ENCODE results near the gene FOXO6.

The FOXO6 gene

GRCh38 chr1:41383094-41383852 is 22.0 kb downstream of the FOXO6 start:
- peak in 1 of 2 experiments; percentile 24 for DNase-seq (ENCODE audit: low read depth in 2 of 2)

DNA sequence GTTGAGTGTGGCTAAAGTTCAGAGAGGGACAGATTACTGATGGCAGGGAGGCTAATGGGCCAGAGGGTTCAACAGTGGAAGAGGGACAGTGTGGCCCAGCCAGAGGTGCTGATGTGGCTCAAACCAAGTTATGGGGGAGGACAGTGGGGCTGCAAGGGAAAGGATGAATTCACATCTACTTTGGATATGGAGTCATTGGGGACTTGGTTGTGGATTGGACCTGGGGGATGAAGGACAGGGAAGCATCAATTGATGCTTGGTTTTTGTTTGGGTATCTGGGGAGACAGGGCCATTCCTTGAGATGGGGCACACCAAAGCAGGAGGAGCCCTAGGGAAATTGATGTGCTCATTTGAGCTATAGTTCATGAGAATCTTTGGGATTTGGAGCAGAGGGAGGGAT is 23.3 kb downstream of the FOXO6 start:
- DNase-seq (ENCODE audit: low read depth in 2 of 2): no peak

DNA sequence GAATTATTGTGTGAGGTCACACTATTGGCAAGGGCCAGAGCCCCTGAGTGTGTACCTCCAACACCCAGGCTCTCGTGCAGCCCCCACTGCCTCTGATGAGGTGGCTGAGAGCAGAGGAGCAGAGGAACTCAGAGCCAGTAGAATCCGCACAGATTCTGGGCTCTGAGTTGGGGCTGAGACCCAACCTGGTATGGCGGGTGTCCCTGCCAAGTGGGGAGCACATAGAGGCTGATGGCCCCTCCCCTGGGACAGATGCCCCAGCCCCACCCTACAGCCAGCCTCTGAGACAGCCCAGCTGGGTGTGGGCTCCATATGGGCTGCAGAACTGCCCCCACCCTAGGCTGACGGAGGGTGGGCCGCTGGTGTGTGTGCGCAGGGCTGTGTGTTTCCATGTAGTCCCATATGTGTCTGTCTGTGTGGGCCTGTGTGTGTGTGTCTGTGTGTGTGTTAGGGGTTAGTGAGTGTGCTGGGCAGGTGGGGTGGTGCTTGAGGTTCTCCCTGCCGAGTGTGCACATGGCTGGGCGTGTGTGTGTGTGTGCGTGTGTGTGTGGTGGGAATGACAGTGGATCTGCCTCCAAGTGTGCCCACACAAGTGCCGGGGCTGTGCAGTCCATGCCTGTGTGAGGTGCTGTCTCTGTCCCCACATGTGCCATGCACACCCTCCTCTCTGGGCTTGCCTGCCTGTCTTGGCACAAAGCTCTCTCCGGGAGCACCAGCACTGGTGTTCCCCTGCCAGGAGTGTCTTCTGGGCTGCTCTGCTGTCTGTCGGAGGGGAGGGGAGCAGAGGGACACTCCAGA is 24.4 kb downstream of the FOXO6 start:
- no peak for DNase-seq (ENCODE audit: low read depth in 2 of 2)

DNA sequence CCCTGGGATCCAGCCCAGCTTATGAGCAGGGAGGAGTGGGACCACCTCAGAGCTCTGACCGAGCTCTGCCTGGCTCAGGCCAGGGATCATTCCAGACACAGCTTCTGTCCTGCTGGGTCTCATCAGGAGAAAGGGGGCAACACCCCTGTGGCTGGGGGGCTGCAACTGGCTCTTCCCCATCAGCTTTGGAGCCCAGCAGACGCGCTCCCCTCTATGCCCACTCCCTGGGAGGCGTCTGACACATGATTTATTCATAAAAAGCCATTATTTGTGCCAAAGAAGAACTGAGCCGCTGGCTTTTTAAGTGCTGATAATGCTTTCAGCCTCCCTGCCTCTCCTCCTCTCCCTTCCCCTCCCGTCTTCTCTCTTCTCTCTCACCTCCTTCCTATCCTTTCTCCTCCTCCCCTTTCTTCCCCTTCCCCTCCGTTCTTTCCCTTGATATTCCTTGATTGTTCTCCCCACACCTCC is 25.0 kb downstream of the FOXO6 start:
- no peak for DNase-seq (ENCODE audit: low read depth in 2 of 2)

GRCh38 chr1:41387667-41388091 is 26.4 kb downstream of the FOXO6 start:
- no peak for DNase-seq (ENCODE audit: low read depth in 2 of 2)

DNA sequence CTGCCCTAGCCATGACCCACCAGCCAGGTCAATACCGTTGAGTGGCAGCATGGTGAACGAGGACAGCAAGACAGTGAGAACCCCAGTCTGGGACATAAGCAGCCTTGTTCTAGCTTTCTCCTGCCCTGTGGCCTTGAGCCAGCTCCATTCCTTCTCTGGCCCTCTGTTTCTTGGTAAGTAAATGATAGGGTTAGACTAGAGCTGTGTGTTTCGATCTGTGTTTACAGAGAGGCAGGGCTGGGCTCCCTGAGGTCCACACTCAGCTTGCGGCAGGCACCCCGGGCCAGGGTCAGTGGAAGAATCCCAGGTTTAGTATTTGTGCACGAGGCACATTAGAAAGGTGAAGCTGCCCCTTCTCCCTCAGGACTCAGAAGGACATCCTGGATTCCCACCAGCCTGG is 27.3 kb downstream of the FOXO6 start:
- no peak for DNase-seq (ENCODE audit: low read depth in 2 of 2)

GRCh38 chr1:41389009-41389408 is 27.8 kb downstream of the FOXO6 start:
- DNase-seq (ENCODE audit: low read depth in 2 of 2): no peak

GRCh38 chr1:41390166-41390565 is 28.9 kb downstream of the FOXO6 start:
- no peak for DNase-seq (ENCODE audit: low read depth in 2 of 2)

- no peak for DNase-seq (ENCODE audit: low read depth in 2 of 2)
Measured at GRCh38 chr1:41390573-41390972, 29.3 kb downstream of the FOXO6 start.

GRCh38 chr1:41391834-41392527 is 30.7 kb downstream of the FOXO6 start:
- no peak for DNase-seq (ENCODE audit: low read depth in 2 of 2)

DNA sequence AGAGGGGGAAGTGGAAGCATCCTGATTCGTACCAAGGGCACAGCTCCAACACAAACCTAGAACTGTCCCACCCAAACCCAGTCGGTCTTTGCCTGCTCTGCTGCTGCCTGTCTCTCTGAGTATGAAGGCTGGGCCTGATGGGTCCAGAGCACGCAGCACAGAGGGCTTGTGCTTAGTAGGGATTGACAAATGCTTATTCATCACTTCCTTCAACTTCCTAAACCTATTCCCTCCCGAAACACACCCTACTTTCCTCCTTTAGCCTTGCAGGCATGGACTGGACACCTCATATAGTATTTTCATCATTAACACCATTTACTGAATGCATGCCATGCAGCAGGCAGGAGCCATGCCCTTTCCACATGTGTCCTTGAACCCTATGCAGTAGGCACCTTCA is 31.3 kb downstream of the FOXO6 start:
- no peak for DNase-seq (ENCODE audit: low read depth in 2 of 2)

- DNase-seq (ENCODE audit: low read depth in 2 of 2): no peak
Measured at GRCh38 chr1:41393716-41394368, 32.6 kb downstream of the FOXO6 start.

- no peak for DNase-seq (ENCODE audit: low read depth in 2 of 2)
Measured at GRCh38 chr1:41394369-41394744, 33.1 kb downstream of the FOXO6 start.

GRCh38 chr1:41394959-41395956 is 34.0 kb downstream of the FOXO6 start:
- DNase-seq (ENCODE audit: low read depth in 2 of 2): no peak

DNA sequence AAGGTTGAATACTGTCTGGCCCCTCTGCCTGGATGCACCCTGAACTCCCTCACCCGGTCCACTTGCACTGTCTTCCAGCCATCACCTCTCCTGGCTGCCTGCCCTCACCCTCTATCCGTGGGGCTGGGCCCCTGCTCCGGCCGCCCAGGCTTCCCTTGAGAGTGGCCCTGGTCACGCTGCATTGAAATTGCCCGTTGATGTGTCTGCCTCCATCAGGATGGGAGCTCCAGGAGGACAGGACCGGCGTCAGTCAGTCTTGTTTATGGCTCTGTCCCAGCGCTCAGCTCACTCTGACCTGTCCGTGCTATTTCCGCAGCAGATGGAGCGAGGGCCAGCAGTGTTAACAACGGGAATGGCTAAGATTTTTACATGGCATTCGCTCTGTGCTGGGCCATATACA is 34.9 kb downstream of the FOXO6 start:
- DNase-seq (ENCODE audit: low read depth in 2 of 2): no peak

DNA sequence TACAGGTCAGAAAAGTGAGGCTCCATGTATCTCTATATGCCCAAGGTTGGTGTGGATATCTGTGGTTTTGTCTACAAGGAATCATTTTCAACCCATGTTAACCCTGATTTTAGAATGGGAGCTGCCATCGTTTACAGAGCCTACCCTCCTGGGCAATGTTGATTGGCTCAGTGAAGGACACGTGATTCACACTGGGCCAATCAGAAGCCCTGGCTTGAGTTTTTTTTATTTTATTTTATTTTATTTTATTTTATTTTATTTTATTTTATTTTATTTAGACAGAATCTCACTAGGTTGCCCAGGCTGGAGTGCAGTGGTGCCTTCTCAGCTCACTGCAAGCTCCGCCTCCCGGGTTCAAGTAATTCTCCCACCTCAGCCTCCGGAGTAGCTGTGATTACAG is 35.8 kb downstream of the FOXO6 start:
- DNase-seq (ENCODE audit: low read depth in 2 of 2): no peak

GRCh38 chr1:41397753-41398330 is 36.6 kb downstream of the FOXO6 start:
- no peak for DNase-seq (ENCODE audit: low read depth in 2 of 2)

DNA sequence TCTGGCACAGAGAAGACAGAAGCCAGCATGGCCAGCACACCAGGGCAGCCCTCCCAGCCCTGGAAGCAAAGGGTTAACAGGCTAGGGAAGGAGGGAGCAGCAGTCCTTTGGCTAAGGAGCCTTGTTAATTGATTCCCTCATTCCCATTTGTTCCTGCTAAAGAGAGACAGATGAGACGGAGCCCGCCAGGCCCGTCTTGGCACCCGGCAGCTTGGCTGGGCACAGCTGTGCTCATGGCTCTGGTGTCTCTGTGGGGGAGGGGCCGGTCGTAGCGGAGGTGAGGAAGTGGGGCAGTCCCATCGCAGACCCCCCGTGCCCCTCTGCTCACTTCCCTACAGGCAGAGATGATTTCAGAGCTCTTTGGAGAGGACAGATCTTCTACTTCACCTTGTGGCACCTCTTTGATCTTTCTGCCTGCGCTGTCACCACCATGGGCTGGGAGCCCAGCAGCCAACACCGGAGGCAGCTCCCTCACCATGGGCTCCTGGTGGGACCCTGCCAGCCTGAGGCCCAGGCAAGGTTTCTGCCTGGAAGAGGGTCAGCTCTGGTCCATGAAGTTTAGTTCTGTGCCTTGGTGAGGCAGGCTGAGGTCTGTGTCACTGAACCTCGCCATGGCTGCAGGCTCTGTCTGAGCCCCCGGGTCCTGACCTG is 38.0 kb downstream of the FOXO6 start:
- DNase-seq (ENCODE audit: low read depth in 2 of 2): no peak

- no peak for DNase-seq (ENCODE audit: low read depth in 2 of 2)
Measured at GRCh38 chr1:41400225-41400624, 39.0 kb downstream of the FOXO6 start.

GRCh38 chr1:41401899-41402298 is 40.7 kb downstream of the FOXO6 start:
- DNase-seq (ENCODE audit: low read depth in 2 of 2): no peak
